Ascending aorta (tissue), 2 donors: Measurements from ENCODE around the gene PGP. TPM values are rescaled to one million over a fixed set of nuclear protein-coding genes. Genes with fewer than 3 reads are reported as not detected.
"Not testable (repeated sequence)": the region's sequence is repeated elsewhere in the genome, so short reads cannot be mapped to it uniquely, and the experiment has no call there.

ENCODE experiments used
- DNase-seq, 2 donors: peaks; one replicate each; pipeline ENCODE4 v3.0.0-alpha.2; 2019; ENCODE audit warnings: low spot score in 2 of 2
- H3K27ac ChIP-seq, 2 donors: fragments of 200-600 bp; sonication (generic); one replicate each; pipeline ENCODE4 v1.5.1; 2016 to 2017; ENCODE audit warnings: mild to moderate bottlenecking in 1 of 2
- H3K27me3 ChIP-seq: fragments of 200-600 bp; sonication (generic); one replicate; pipeline ENCODE4 v1.5.1; 2017
- H3K36me3 ChIP-seq, 2 donors: fragments of 200-600 bp; sonication (generic); one replicate each; pipeline ENCODE4 v1.5.1; 2016
- H3K4me1 ChIP-seq, 2 donors: fragments of 200-600 bp; sonication (generic); one replicate each; pipeline ENCODE4 v1.5.1; 2016 to 2017; ENCODE audit warnings: mild to moderate bottlenecking in 1 of 2
- H3K4me3 ChIP-seq, 2 donors: fragments of 200-600 bp; sonication (generic); one replicate each; pipeline ENCODE4 v1.5.1; 2016 to 2017; ENCODE audit warnings: mild to moderate bottlenecking in 1 of 2
- H3K9me3 ChIP-seq, 2 donors: fragments of 200-600 bp; sonication (generic); one replicate each; pipeline ENCODE4 v1.5.1; 2016
- intact Hi-C: fragments of 100-400 bp; cut with DNase I; formaldehyde crosslinking; loops from one replicate; pipeline ENCODE4 v1.15.1; 2023
- total RNA-seq: library from RNA; depleted of rRNA; stranded (reverse); fragments of >200 nt; gene quantifications from one replicate; pipeline ENCODE4 v1.1.0, GENCODE V29; 2016
- TF ChIP-seq, protein P1 (sequence below), 3 experiments: fragments of 200-600 bp in 2 of 3; fragments of 450-650 bp in 1 of 3; sonication (generic) in 2 of 3; IDR thresholded peaks; one replicate each; pipeline ENCODE4 v1.5.1; 2016 to 2019; ENCODE audit warnings: antibody characterized with exemption in 3 of 3, mild to moderate bottlenecking in 1 of 3, moderate library complexity in 1 of 3

The PGP gene, protein sequence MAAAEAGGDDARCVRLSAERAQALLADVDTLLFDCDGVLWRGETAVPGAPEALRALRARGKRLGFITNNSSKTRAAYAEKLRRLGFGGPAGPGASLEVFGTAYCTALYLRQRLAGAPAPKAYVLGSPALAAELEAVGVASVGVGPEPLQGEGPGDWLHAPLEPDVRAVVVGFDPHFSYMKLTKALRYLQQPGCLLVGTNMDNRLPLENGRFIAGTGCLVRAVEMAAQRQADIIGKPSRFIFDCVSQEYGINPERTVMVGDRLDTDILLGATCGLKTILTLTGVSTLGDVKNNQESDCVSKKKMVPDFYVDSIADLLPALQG
- total RNA-seq = 21.5 TPM

DNA sequence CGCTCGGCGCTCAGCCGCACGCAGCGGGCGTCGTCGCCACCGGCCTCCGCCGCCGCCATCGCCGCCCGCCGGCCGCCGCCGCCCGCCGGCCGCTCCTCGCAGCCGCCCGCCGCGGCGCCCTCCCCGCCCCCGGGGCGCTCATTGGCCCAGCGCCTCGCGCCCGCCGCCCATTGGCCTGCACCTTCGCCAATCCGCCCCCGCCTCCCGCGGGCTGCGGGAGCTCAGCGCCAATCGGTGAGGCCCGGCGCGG, at the start of gene PGP:
Gene PGP, minus strand, starts transcription at position 122 of the 250 bp plus-strand sequence. Its CDS starts 63 bp downstream, at position 59.
- peak within 1 kb of the TSS; percentile 73 to 75 for H3K27ac ChIP-seq
- DNase-seq = no peak
- no peaks in the 10 kb centered on the region for H3K9me3 ChIP-seq
- H3K4me3 ChIP-seq = peak within 1 kb of the TSS; percentile 93 to 99
- no peaks in the 10 kb centered on the region for H3K27me3 ChIP-seq
- intact Hi-C loops = loop anchor here (5.0 kb wide), 2 partner anchors 38 to 808 kb away; partner anchors contain the start of genes ECI1, HCFC1R1, THOC6 and TNFRSF12A
- H3K36me3 ChIP-seq = peaks cover 0 to 7% of the 10 kb centered on the region in 2 donors
- peaks cover 12 to 22% of the 10 kb centered on the region in 2 donors for H3K4me1 ChIP-seq
- TF ChIP-seq, protein P1, sequence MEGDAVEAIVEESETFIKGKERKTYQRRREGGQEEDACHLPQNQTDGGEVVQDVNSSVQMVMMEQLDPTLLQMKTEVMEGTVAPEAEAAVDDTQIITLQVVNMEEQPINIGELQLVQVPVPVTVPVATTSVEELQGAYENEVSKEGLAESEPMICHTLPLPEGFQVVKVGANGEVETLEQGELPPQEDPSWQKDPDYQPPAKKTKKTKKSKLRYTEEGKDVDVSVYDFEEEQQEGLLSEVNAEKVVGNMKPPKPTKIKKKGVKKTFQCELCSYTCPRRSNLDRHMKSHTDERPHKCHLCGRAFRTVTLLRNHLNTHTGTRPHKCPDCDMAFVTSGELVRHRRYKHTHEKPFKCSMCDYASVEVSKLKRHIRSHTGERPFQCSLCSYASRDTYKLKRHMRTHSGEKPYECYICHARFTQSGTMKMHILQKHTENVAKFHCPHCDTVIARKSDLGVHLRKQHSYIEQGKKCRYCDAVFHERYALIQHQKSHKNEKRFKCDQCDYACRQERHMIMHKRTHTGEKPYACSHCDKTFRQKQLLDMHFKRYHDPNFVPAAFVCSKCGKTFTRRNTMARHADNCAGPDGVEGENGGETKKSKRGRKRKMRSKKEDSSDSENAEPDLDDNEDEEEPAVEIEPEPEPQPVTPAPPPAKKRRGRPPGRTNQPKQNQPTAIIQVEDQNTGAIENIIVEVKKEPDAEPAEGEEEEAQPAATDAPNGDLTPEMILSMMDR (IDR thresholded peaks at IDR 0.05) = no peak

DNA sequence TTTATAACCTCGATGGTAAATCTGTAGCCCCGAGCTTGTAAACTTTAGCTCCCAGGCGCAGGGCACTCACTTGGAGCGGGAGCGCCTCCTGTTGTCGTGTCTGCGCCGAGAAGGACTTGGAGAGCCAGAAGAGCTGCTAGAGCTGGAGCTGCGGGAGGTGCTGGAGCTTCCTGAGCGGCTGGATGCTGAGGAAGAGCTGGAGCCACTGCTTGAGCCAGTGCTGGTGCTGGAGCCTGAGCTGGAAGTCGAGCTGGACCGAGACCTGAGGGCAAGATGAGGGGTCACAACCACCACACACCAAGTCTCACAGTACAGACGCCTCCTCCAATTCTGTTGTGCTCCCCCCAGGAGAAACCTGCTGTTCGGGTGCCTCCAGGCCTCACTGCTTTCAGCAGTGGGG, 48.4 kb upstream of the PGP start:
- not testable (repeated sequence) for DNase-seq, H3K27me3 ChIP-seq, H3K9me3 ChIP-seq, H3K4me1 ChIP-seq, H3K4me3 ChIP-seq, H3K27ac ChIP-seq
- intact Hi-C loops = loop anchor here (10.0 kb wide), 1 partner anchor 162 kb away; the partner anchor contains the start of gene CCNF
- H3K36me3 ChIP-seq = peaks cover 54 to 62% of the 10 kb centered on the region in 2 donors

DNA sequence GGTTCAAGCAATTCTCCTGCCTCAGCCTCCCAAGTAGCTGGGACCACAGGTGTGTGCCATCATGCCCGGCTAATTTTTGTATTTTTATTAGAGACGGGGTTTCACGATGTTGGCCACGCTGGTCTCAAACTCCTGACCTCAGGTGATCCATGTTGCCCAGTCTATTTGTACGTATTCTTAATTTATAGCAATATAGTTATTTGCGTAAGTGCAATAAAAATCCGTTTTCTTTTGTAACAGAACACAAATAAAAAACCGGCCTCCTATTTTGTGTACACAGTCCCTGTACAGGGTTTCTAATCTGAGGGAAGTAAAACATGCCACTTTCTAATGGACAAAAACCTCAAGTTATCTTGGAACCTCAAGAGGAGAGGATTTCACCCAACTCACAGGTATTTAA, 45.6 kb upstream of the PGP start:
- Histone ChIP-seq H3K9me3 (no peaks in the 10 kb centered on the region), H3K4me1 (no peaks in the 10 kb centered on the region), H3K4me3 (no peak overlapping the region), H3K27me3 (no peaks in the 10 kb centered on the region), H3K27ac (no peak overlapping the region), H3K36me3 (peaks cover 77 to 89% of the 10 kb centered on the region in 2 donors)
- TF ChIP-seq, protein P1 (IDR thresholded peaks at IDR 0.05) = no peak
- intact Hi-C loops = loop anchor here (10.0 kb wide), 1 partner anchor 165 kb away; the partner anchor contains the start of gene CCNF
- DNase-seq = no peak

DNA sequence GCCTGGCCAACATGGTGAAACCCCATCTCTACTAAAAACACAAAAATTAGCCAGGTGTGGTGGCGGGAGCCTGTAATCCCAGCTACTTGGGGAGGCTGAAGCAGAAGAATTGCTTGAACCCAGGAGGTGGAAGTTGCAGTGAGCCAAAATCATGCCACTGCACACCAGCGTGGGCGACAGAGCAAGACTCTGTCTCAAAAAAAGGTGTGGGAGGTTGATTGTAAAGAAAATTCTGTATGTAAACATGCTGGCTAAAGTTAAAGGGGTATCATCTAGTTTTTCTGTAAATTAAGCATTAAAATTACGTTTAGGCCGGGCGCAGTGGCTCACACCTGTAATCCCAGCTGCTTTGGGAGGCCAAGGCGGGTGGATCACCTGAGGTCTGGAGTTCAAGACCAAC, 43.9 kb upstream of the PGP start:
- not testable (repeated sequence) for H3K9me3 ChIP-seq, H3K27ac ChIP-seq, H3K4me3 ChIP-seq, DNase-seq, H3K4me1 ChIP-seq, H3K27me3 ChIP-seq
- intact Hi-C loops = loop anchor here (10.0 kb wide), 1 partner anchor 234 kb away; the partner anchor contains the start of gene NHERF2
- H3K36me3 ChIP-seq = peaks cover 88 to 98% of the 10 kb centered on the region in 2 donors

DNA sequence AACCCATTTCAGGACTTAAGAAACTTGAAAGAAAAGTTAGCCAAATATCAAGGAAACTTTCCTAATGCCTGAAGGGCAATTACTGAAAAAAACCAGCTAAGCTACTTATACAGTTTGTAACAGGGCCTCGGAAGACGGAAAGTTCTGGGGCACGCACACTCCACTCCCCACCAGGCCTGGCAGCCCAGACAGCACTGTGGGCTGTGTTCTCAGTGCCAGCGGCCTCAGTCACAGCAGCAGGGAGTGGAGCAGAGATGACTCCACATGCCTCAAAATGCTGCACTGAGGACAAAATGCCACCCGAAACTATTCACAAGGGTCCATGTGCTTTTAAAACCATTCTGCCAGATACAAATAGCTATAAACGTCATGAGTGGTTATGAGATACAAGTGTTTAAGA, 43.1 kb upstream of the PGP start:
- Histone ChIP-seq H3K27me3 (no peaks in the 10 kb centered on the region), H3K4me1 (no peaks in the 10 kb centered on the region), H3K9me3 (no peaks in the 10 kb centered on the region), H3K4me3 (no peak overlapping the region), H3K36me3 (peaks cover 86 to 98% of the 10 kb centered on the region in 2 donors), H3K27ac (no peak overlapping the region)
- TF ChIP-seq, protein P1 (IDR thresholded peaks at IDR 0.05) = no peak
- no peak for DNase-seq
- intact Hi-C loops = loop anchor here (10.0 kb wide), 1 partner anchor 233 kb away; the partner anchor contains the start of gene NHERF2

DNA sequence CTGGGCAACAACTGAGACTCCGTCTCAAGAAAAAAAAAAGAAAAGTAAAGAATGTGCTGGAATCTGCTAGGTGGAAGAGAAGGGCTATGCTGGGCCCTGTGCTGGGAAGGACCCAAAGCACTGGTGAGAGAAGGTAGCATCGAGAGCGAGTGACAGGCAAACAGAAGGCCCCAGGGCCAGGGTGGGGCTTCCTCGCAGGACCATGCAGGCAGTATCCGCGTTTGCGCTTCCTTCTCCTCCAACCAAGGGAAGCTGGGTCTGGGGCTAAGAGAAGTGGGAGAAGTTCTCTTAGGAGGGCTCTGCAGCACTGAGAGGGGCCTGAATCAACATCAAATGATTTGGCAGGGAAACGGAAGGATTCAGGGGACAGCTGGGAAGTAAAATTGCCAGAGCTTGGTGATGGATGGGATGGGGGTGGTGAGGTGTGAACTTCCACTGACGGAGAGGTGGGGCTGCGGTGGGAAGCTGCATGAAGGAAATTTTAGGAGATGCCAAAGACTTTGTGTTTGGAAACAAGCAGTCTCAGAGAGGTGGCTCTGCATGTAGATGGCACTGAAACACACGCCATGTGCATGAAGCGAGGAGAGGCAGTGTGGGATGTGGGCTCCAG, 42.0 kb upstream of the PGP start:
- Histone ChIP-seq H3K27me3 (no peaks in the 10 kb centered on the region), H3K27ac (no peak overlapping the region), H3K4me1 (peaks cover 5 to 6% of the 10 kb centered on the region in 2 donors), H3K9me3 (no peaks in the 10 kb centered on the region), H3K36me3 (peaks cover 75 to 87% of the 10 kb centered on the region in 2 donors), H3K4me3 (no peak overlapping the region)
- TF ChIP-seq, protein P1 (IDR thresholded peaks at IDR 0.05) = no peak
- DNase-seq = no peak
- intact Hi-C loops = loop anchor here (10.0 kb wide), 1 partner anchor 232 kb away; the partner anchor contains the start of gene NHERF2
